SU-DHL-6 (cell line): ENCODE data around the gene KLHL17.
"Not testable (repeated sequence)": the region's sequence is repeated elsewhere in the genome, so short reads cannot be mapped to it uniquely, and the experiment has no call there.

ENCODE experiments used
- H2AFZ ChIP-seq: fragments of 200-600 bp; sonication (generic); 2 replicates; pipeline ENCODE4 v1.6.1; 2014; ENCODE audit warnings: low read depth, mild to moderate bottlenecking, moderate library complexity, mixed read lengths, antibody characterized with exemption, low read length; ENCODE audit not compliant: severe bottlenecking
- H3F3A ChIP-seq: fragments of 200-600 bp; shearing (Covaris generic); 2 replicates; pipeline ENCODE4 v1.6.0; 2016; ENCODE audit warnings: antibody characterized with exemption, mild to moderate bottlenecking; ENCODE audit not compliant: insufficient read depth
- H3K27ac ChIP-seq: fragments of 200-600 bp; sonication (generic); 2 replicates; pipeline ENCODE4 v1.5.1; 2016; ENCODE audit warnings: low read depth, mild to moderate bottlenecking, low read length, moderate library complexity, mixed read lengths
- H3K27me3 ChIP-seq: fragments of 200-600 bp; sonication (generic), shearing (Covaris generic); 2 replicates; pipeline ENCODE4 v1.6.0; 2014; ENCODE audit warnings: mild to moderate bottlenecking, low read length
- H3K36me3 ChIP-seq: fragments of 200-600 bp; sonication (generic); 2 replicates; pipeline ENCODE4 v1.6.1; 2014; ENCODE audit warnings: mild to moderate bottlenecking, low read length, mixed read lengths
- H3K4me2 ChIP-seq: fragments of 300-600, 200-600 bp; shearing (Covaris generic), sonication (generic); 2 replicates; pipeline ENCODE4 v1.6.0; 2014; ENCODE audit warnings: low read length, low read depth, mild to moderate bottlenecking; ENCODE audit not compliant: poor library complexity, severe bottlenecking
- H3K4me3 ChIP-seq: fragments of 200-600 bp; sonication (generic); 2 replicates; pipeline ENCODE4 v1.5.1; 2014; ENCODE audit warnings: antibody characterized with exemption, low read length, mild to moderate bottlenecking, mixed read lengths; ENCODE audit not compliant: insufficient read depth, poor library complexity, severe bottlenecking
- H3K79me2 ChIP-seq: fragments of 200-600 bp; sonication (generic); 2 replicates; pipeline ENCODE4 v1.6.1; 2014; ENCODE audit warnings: mild to moderate bottlenecking, low read length, moderate library complexity; ENCODE audit not compliant: insufficient read depth
- H3K9ac ChIP-seq: fragments of 200-600 bp; sonication (generic); 2 replicates; pipeline ENCODE4 v1.7.0; 2014; ENCODE audit warnings: mild to moderate bottlenecking, low read length
- H3K9me2 ChIP-seq: fragments of 200-600 bp; sonication (generic); replicated peaks from 2 replicates; pipeline ENCODE4 v1.6.1; 2014; ENCODE audit warnings: low read length; ENCODE audit not compliant: insufficient read depth
- H3K9me3 ChIP-seq: fragments of 200-600 bp; sonication (generic); 2 replicates; pipeline ENCODE4 v1.6.1; 2014; ENCODE audit warnings: low read length, mixed read lengths; ENCODE audit not compliant: insufficient read depth
- H4K20me1 ChIP-seq: fragments of 200-600 bp; sonication (generic); 2 replicates; pipeline ENCODE4 v1.6.1; 2014; ENCODE audit warnings: low read depth, mild to moderate bottlenecking, antibody characterized with exemption, low read length, moderate library complexity, mixed read lengths
- EZH2phosphoT487 ChIP-seq: fragments of 200-600 bp; sonication (generic), shearing (Covaris generic); conservative IDR thresholded peaks from 2 replicates; pipeline ENCODE4 v1.6.1; 2018; ENCODE audit warnings: mild to moderate bottlenecking, antibody characterized with exemption, low read length, moderate library complexity, mixed read lengths
- TF ChIP-seq, protein P1 (sequence below): fragments of 200-600 bp; sonication (generic); IDR thresholded peaks from one replicate; pipeline ENCODE4 v1.5.1; 2017; ENCODE audit warnings: antibody characterized with exemption, mild to moderate bottlenecking, low read length, moderate library complexity; ENCODE audit not compliant: insufficient read depth, poor library complexity, severe bottlenecking

Gene KLHL17

GRCh38 chr1:1006305-1007159, 46.1 kb downstream of the KLHL17 start:
- Histone ChIP-seq H3K36me3 (no peaks in the 10 kb centered on the region), H3K9me2 (no peaks in the 10 kb centered on the region), H3F3A (no peaks in the 10 kb centered on the region), H3K27ac (no peak overlapping the region), H3K79me2 (no peaks in the 10 kb centered on the region), H2AFZ (no peak overlapping the region), H3K9ac (no peak overlapping the region), H3K4me3 (no peak overlapping the region), H3K4me2 (no peak overlapping the region), H4K20me1 (no peaks in the 10 kb centered on the region), H3K27me3 (no peaks in the 10 kb centered on the region), H3K9me3 (no peaks in the 10 kb centered on the region)
- TF ChIP-seq, protein P1, sequence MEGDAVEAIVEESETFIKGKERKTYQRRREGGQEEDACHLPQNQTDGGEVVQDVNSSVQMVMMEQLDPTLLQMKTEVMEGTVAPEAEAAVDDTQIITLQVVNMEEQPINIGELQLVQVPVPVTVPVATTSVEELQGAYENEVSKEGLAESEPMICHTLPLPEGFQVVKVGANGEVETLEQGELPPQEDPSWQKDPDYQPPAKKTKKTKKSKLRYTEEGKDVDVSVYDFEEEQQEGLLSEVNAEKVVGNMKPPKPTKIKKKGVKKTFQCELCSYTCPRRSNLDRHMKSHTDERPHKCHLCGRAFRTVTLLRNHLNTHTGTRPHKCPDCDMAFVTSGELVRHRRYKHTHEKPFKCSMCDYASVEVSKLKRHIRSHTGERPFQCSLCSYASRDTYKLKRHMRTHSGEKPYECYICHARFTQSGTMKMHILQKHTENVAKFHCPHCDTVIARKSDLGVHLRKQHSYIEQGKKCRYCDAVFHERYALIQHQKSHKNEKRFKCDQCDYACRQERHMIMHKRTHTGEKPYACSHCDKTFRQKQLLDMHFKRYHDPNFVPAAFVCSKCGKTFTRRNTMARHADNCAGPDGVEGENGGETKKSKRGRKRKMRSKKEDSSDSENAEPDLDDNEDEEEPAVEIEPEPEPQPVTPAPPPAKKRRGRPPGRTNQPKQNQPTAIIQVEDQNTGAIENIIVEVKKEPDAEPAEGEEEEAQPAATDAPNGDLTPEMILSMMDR: no peak
- TF ChIP-seq EZH2phosphoT487: no peak

GRCh38 chr1:1010131-1010530, 49.7 kb downstream of the KLHL17 start:
- not testable (repeated sequence) for H3K4me3 ChIP-seq, H3K9ac ChIP-seq, H3K36me3 ChIP-seq, H3K27me3 ChIP-seq, H3K27ac ChIP-seq, H3K79me2 ChIP-seq, H4K20me1 ChIP-seq, H3K4me2 ChIP-seq, H3K9me3 ChIP-seq, H3F3A ChIP-seq, H3K9me2 ChIP-seq, H2AFZ ChIP-seq

DNA sequence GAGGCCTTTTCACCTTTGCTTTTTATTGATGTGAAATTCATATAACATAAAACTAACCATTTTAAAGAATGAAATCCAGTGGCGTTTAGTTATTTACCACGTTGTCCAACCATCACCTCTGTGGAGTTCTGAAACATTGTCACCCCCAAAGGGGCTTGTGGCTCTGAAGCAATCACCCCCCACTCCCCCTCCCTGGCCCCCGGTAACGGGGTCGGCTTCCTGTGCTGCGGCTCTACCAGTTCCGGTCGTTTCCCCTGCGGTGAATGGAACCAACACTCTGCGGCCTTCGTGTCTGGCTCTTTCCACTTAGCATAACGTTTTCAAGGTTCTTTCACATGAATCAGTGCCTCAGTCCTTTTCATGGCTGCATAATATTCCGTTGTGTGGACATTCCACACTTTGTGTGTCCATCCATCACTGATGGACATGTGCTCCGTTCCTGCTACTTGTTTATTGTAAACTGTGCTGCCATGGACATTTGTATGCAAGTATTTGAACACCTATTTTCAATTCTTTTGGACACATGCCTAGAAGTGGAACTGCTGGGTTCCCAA, 51.1 kb downstream of the KLHL17 start:
- Histone ChIP-seq H3K9ac (no peak overlapping the region), H3K9me3 (no peaks in the 10 kb centered on the region), H3K36me3 (no peaks in the 10 kb centered on the region), H3K27me3 (no peaks in the 10 kb centered on the region), H3K27ac (no peak overlapping the region), H3K9me2 (no peaks in the 10 kb centered on the region), H3F3A (no peaks in the 10 kb centered on the region), H3K4me3 (no peak overlapping the region), H2AFZ (no peak overlapping the region), H3K79me2 (no peaks in the 10 kb centered on the region), H3K4me2 (no peak overlapping the region), H4K20me1 (no peaks in the 10 kb centered on the region)
- no peak for TF ChIP-seq EZH2phosphoT487
- TF ChIP-seq, protein P1: no peak

GRCh38 chr1:1012736-1013104, 52.3 kb downstream of the KLHL17 start:
- not testable (repeated sequence) for H2AFZ ChIP-seq, H3F3A ChIP-seq, H3K9me3 ChIP-seq, H3K36me3 ChIP-seq, H4K20me1 ChIP-seq, H3K27me3 ChIP-seq, H3K79me2 ChIP-seq, H3K27ac ChIP-seq, H3K9me2 ChIP-seq
- Histone ChIP-seq H3K4me2 (peak overlapping the region; percentile 60), H3K4me3 (peak overlapping the region; percentile 26), H3K9ac (peak overlapping the region; percentile 33; the same call in 1 of the 2 replicates)
